ENCODE results near the gene PRPF31. TPM values are rescaled to one million over a fixed set of nuclear protein-coding genes. Genes with fewer than 3 reads are reported as not detected.
"Not testable (repeated sequence)": the region's sequence is repeated elsewhere in the genome, so short reads cannot be mapped to it uniquely, and the experiment has no call there.

The PRPF31 gene
- total RNA-seq, 2 experiments from 2014 or later: 81.1 to 85.2 TPM

GRCh38 chr19:54081032-54081431 is 34.5 kb upstream of the PRPF31 start, which contains the start of gene TARM1:
Gene TARM1, minus strand, starts transcription at chr19:54081365. Its CDS starts 25 bp downstream, at chr19:54081340.
- Mint-ChIP-seq H3K4me3 (no peak within 1 kb of the TSS), H3K4me1 (ENCODE audit: low read depth) (no peaks in the 10 kb centered on the region), H3K27me3 (peaks cover 1% of the 10 kb centered on the region), H3K9me3 (peaks cover 9% of the 10 kb centered on the region), H3K36me3 (ENCODE audit: low read depth) (no peaks in the 10 kb centered on the region), H3K27ac (no peak within 1 kb of the TSS)
- ATAC-seq (no peak), DNase-seq (no peak)
- intact Hi-C loops (cut with micrococcal nuclease): no loop called here
- ChIA-PET POLR2A (interaction anchor here (0.6 kb wide), 1 partner anchor 12 kb away, joined by 3 read pairs; no protein-coding TSS in a partner anchor), CTCF (no interaction called here)
- TF ChIP-seq CTCF (IDR thresholded peaks at IDR 0.05): no peak

DNA sequence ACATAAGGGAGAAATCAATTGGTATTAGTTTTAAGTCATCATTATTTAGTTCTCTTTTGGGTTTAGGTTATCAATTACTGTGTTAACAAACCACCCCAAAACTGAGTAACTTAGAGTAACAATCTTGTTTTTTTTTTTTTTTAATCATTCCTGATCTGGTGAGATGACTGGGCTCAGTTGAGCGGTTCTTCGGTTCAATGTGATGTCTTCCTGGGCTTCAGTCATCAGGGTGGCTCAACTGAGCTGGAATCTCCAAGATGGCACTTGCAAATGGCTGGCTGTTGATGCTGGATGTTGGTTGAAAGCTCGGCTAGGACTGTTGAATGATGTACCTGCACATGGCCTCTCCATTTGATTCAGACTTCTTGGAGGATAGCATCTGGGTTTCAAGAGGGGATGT is 31.1 kb upstream of the PRPF31 start:
- no peak overlapping the region for H3K4me3 Mint-ChIP-seq
- H3K36me3 Mint-ChIP-seq (ENCODE audit: low read depth): no peaks in the 10 kb centered on the region
- H3K27me3 Mint-ChIP-seq: peaks cover 1% of the 10 kb centered on the region
- ChIA-PET POLR2A (no interaction called here), CTCF (no interaction called here)
- no peak overlapping the region for H3K27ac Mint-ChIP-seq
- no peak for ATAC-seq
- H3K4me1 Mint-ChIP-seq (ENCODE audit: low read depth): no peaks in the 10 kb centered on the region
- intact Hi-C loops (cut with micrococcal nuclease): no loop called here
- H3K9me3 Mint-ChIP-seq: peaks cover 9% of the 10 kb centered on the region
- no peak for TF ChIP-seq CTCF (IDR thresholded peaks at IDR 0.05)
- DNase-seq: no peak

GRCh38 chr19:54094426-54095000 is 21.0 kb upstream of the PRPF31 start:
- no peak overlapping the region for H3K4me3 Mint-ChIP-seq

DNA sequence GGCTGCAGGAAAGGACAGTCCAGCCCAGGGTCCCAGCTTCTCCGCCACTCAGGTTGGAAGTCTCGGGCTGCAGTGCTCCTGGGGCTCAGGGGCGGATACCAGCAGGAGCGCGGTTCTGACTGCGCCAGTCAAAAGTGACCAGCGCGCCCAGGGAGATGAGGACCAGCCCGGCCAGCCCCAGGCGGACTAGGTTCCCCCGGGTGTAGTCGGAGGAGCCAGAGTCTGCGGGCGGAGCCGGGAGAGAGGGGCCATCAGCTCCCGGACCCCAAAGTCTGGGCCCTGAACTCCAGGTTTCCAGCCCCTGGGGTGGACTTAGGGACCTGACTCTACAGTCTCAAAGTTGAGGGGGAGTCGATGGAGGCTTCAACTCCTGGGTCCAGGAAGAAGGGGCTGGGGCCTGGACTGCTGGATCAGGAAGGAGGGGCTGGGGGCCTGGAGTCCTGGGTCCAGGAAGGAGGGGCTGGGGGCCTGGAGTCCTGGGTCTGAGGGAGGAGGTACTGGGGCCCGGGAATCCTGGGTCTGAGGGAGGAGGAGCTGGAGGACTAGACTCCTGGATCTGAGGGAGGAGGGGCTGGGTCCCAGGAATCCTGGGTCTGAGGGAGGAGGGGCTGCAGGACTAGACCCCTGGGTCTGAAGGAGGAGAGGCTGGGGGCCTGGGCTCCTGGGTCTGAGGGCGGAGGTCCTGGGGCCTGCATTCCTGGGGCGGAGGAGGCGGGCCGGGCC is 20.3 kb upstream of the PRPF31 start:
- Mint-ChIP-seq H3K4me3 (peak overlapping the region; percentile 67), H3K4me1 (ENCODE audit: low read depth) (peaks cover 6% of the 10 kb centered on the region), H3K9me3 (no peaks in the 10 kb centered on the region), H3K27ac (no peak overlapping the region), H3K36me3 (ENCODE audit: low read depth) (no peaks in the 10 kb centered on the region), H3K27me3 (peaks cover 21% of the 10 kb centered on the region)
- DNase-seq (no peak), ATAC-seq (no peak)
- ChIA-PET CTCF (interaction anchor here (0.9 to 1.7 kb wide), 2 partner anchors 8 to 241 kb away, joined by 3 to 4 read pairs; no protein-coding TSS in a partner anchor), POLR2A (interaction anchor here (1.9 kb wide), 1 partner anchor 20 kb away, joined by 7 read pairs; the partner anchor contains the start of genes PRPF31 and TFPT)
- TF ChIP-seq CTCF (IDR thresholded peaks at IDR 0.05): no peak
- intact Hi-C loops (cut with micrococcal nuclease): no loop called here

More at GRCh38 chr19:54094426-54095000, 21.0 kb upstream of the PRPF31 start:
- intact Hi-C loops (cut with micrococcal nuclease): no loop called here
- DNase-seq: no peak
- no peak for ATAC-seq
- TF ChIP-seq CTCF (IDR thresholded peaks at IDR 0.05): no peak
- H3K27ac Mint-ChIP-seq: no peak overlapping the region
- peaks cover 21% of the 10 kb centered on the region for H3K27me3 Mint-ChIP-seq
- H3K36me3 Mint-ChIP-seq (ENCODE audit: low read depth): no peaks in the 10 kb centered on the region
- no peaks in the 10 kb centered on the region for H3K9me3 Mint-ChIP-seq
- ChIA-PET CTCF (interaction anchor here (1.7 kb wide), 1 partner anchor 240 kb away, joined by 4 read pairs; no protein-coding TSS in a partner anchor), POLR2A (interaction anchor here (1.9 kb wide), 1 partner anchor 21 kb away, joined by 7 read pairs; the partner anchor contains the start of genes PRPF31 and TFPT)
- peaks cover 6% of the 10 kb centered on the region for H3K4me1 Mint-ChIP-seq (ENCODE audit: low read depth)

DNA sequence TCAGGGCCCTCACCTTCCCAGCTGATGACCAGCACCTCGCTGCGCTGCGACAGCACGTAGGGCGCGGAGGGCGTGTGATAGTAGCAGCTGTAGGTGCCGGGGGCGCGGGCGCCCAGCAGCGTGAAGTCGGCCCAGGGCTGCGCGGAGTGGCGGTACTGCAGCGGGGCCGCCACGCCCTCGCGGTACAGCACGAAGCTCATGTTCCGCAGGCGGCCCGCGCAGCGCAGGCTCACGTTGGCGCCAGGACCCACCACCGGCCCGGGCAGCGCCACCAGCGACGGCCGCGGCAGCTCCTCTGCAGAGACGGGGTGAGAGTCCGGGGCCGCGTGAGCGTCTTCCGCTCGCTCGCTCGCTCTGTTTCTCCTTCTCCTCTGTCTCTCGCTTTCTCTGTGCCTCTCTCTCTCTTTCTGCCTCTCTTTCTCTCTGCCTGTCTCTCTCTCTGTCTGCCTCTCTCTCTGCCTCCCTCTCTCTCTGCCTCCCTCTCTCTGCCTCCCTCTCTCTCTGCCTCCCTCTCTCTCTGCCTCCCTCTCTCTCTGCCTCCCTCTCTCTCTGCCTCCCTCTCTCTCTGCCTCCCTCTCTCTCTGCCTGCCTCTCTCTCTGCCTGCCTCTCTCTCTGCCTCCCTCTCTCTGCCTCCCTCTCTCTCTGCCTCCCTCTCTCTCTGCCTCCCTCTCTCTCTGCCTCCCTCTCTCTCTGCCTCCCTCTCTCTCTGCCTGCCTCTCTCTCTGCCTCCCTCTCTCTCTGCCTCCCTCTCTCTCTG is 19.5 kb upstream of the PRPF31 start:
- DNase-seq (peak; percentile 59), ATAC-seq (peak; percentile 77)
- H3K27me3 Mint-ChIP-seq: peaks cover 21% of the 10 kb centered on the region
- ChIA-PET POLR2A (interaction anchor here (1.6 to 1.9 kb wide), 2 partner anchors 20 kb away, joined by 5 to 7 read pairs; partner anchors contain the start of genes PRPF31 and TFPT), CTCF (interaction anchor here (0.9 to 1.7 kb wide), 2 partner anchors 9 to 242 kb away, joined by 3 to 4 read pairs; no protein-coding TSS in a partner anchor)
- H3K4me3 Mint-ChIP-seq: peak overlapping the region; percentile 67
- H3K36me3 Mint-ChIP-seq (ENCODE audit: low read depth); intact Hi-C loops (cut with micrococcal nuclease); H3K9me3 Mint-ChIP-seq; H3K4me1 Mint-ChIP-seq (ENCODE audit: low read depth): not testable (repeated sequence)
- peak overlapping the region; percentile 49 for H3K27ac Mint-ChIP-seq

All from activated CD8-positive, alpha-beta T cell treated with anti-CD3 and anti-CD28 coated beads for 36 hours (primary cell).